Spleen (tissue), 11 donors: Measurements from ENCODE around the gene SSTR5. TPM values are rescaled to one million over a fixed set of nuclear protein-coding genes. Genes with fewer than 3 reads are reported as not detected.

ENCODE experiments used
- DNase-seq: peaks from one replicate; pipeline ENCODE4 v3.0.0-alpha.2; 2020
- H3K27ac ChIP-seq, 8 donors: fragments of 200-600 bp; sonication (generic) in 7 of 8; 1 replicate in 4 of 8; 2 replicates in 4 of 8; pipeline versions ENCODE4 v1.5.0 to v1.8.0; 2016 to 2021; ENCODE audit warnings: inconsistent platforms in 4 of 8, mild to moderate bottlenecking in 4 of 8, moderate library complexity in 1 of 8
- H3K27me3 ChIP-seq, 7 donors: fragments of 200-600 bp; sonication (generic) in 6 of 7; replicated peaks in 1 of 7; 1 replicate in 4 of 7; 2 replicates in 3 of 7; pipeline versions ENCODE4 v1.5.0 to v1.8.0; 2016 to 2021; ENCODE audit warnings: inconsistent platforms in 3 of 7, mild to moderate bottlenecking in 1 of 7
- H3K36me3 ChIP-seq, 6 donors: fragments of 200-600 bp; sonication (generic) in 5 of 6; 1 replicate in 4 of 6; 2 replicates in 2 of 6; pipeline versions ENCODE4 v1.5.0 to v1.8.0; 2016 to 2021; ENCODE audit warnings: inconsistent platforms in 2 of 6
- H3K4me1 ChIP-seq, 6 donors: fragments of 200-600 bp; sonication (generic) in 5 of 6; 1 replicate in 3 of 6; 2 replicates in 3 of 6; pipeline versions ENCODE4 v1.5.0 to v1.8.0; 2016 to 2021; ENCODE audit warnings: inconsistent platforms in 3 of 6
- H3K4me3 ChIP-seq, 8 donors: fragments of 200-600 bp; sonication (generic) in 7 of 8; 1 replicate in 4 of 8; 2 replicates in 4 of 8; pipeline versions ENCODE4 v1.5.0 to v1.8.0; 2016 to 2021; ENCODE audit warnings: inconsistent platforms in 4 of 8, mild to moderate bottlenecking in 4 of 8, moderate library complexity in 2 of 8
- H3K9me3 ChIP-seq, 8 donors: fragments of 200-600 bp; sonication (generic) in 7 of 8; 1 replicate in 4 of 8; 2 replicates in 4 of 8; pipeline versions ENCODE4 v1.5.0 to v1.8.0; 2016 to 2021; ENCODE audit warnings: inconsistent platforms in 4 of 8
- CTCF ChIP-seq, 11 experiments: fragments of 200-600 bp in 7 of 11; fragments of 450-650 bp in 4 of 11; sonication (generic) in 4 of 11; IDR thresholded peaks in 8 of 11; conservative IDR thresholded peaks in 3 of 11; 1 replicate in 7 of 11; 2 replicates in 4 of 11; pipeline versions ENCODE4 v1.4.0 to v1.8.0; 2016 to 2021; ENCODE audit warnings: antibody characterized with exemption in 11 of 11, inconsistent platforms in 4 of 11, mild to moderate bottlenecking in 1 of 11
- POLR2A ChIP-seq, 3 donors: fragments of 450-650 bp; IDR thresholded peaks; one replicate each; pipeline ENCODE4 v1.5.1; 2017; ENCODE audit warnings: antibody characterized with exemption in 3 of 3, mild to moderate bottlenecking in 1 of 3
- POLR2AphosphoS5 ChIP-seq, 3 donors: sonication (generic); formaldehyde crosslinking; IDR thresholded peaks; one replicate each; pipeline ENCODE4 v1.5.1; 2017; ENCODE audit warnings: antibody characterized with exemption in 3 of 3
- WGBS, 5 donors: extraction: QIAGEN DNeasy Blood & Tissue Kit in 3 of 5; methylation state at CpG; one replicate each; pipeline versions ENCODE4 v1.1.5 to v1.1.7; 2013 to 2018; 5-methylcytosine and 5-hydroxymethylcytosine counted together
- intact Hi-C: fragments of 100-400 bp; cut with DNase I; formaldehyde crosslinking; loops from one replicate; pipeline ENCODE4 v1.15.0; 2023; ENCODE audit warnings: low total_unique reads
- polyA plus RNA-seq, 3 donors: library from polyadenylated mRNA; stranded (reverse); fragments of 200-250 nt; gene quantifications; one replicate each; pipeline ENCODE4 v1.2.1, GENCODE V29; 2013
- total RNA-seq, 7 donors: library from RNA; depleted of rRNA in 3 of 7; stranded (reverse); fragments of >200 nt in 3 of 7; fragmentation: NEBNext Ultra II Directional in 4 of 7; extraction: Animal tissue kit (Norgen Biotek cat#: 25700) in 4 of 7; gene quantifications; one replicate each; pipeline versions ENCODE4 v1.1.0 to v1.2.1, GENCODE V29; 2016 to 2021
- donor health status: healthy with polysubstance abuse.
- donor health status: DM: no; HTN: no; CAD: no; lungs with moderate emphysema.
- donor health status: DM: no; HTN: no; CAD: no.
- donor health status: Bipolar disorder and iron deficiency.
- donor health status: healthy.
- donor health status: DM: no; HTN: no; CAD: no.
- donor health status: DM: yes; HTN: yes; CAD: no.

SSTR5 gene
- total and polyA plus RNA-seq, 10 donors: not detected

- H3K27ac ChIP-seq: no peak overlapping the region
- TF ChIP-seq POLR2A (IDR thresholded peaks at IDR 0.05) (no peak), CTCF (IDR thresholded peaks at IDR 0.05 in 8 of 11, conservative IDR thresholded peaks at IDR 0.05 in 3 of 11) (no peak), POLR2AphosphoS5 (IDR thresholded peaks at IDR 0.05) (no peak)
- H3K4me1 ChIP-seq: peaks cover 0 to 22% (median 10%) of the 10 kb centered on the region in 6 donors
- WGBS, 5 donors: 51 to 74% (median 61%) methylated on average over 11 to 14 of the region's 14 CpGs
- DNase-seq: no peak
- no peak overlapping the region for H3K4me3 ChIP-seq
- H3K9me3 ChIP-seq: no peaks in the 10 kb centered on the region
- H3K27me3 ChIP-seq: peaks cover 0 to 60% (median 8%) of the 10 kb centered on the region in 7 donors
- intact Hi-C loops: no loop called here
- H3K36me3 ChIP-seq: no peaks in the 10 kb centered on the region
These were observed 43.3 kb upstream of the SSTR5 start for GRCh38 chr16:1029259-1029545.

GRCh38 chr16:1030473-1030901 lies 42.1 kb upstream of the SSTR5 start:
- intact Hi-C loops: no loop called here
- Histone ChIP-seq H3K9me3 (no peaks in the 10 kb centered on the region), H3K4me1 (peaks cover 0 to 22% (median 10%) of the 10 kb centered on the region in 6 donors), H3K27me3 (peaks cover 0 to 56% (median 8%) of the 10 kb centered on the region in 7 donors), H3K27ac (no peak overlapping the region), H3K4me3 (no peak overlapping the region), H3K36me3 (no peaks in the 10 kb centered on the region)
- DNase-seq: no peak
- 47 to 69% (median 52%) methylated on average over 13 to 26 of the region's 26 CpGs for WGBS, 5 donors
- TF ChIP-seq POLR2A (IDR thresholded peaks at IDR 0.05) (no peak), POLR2AphosphoS5 (IDR thresholded peaks at IDR 0.05) (no peak), CTCF (IDR thresholded peaks at IDR 0.05 in 8 of 11, conservative IDR thresholded peaks at IDR 0.05 in 3 of 11) (no peak)

- H3K9me3 ChIP-seq: no peaks in the 10 kb centered on the region
- DNase-seq: no peak
- no peak overlapping the region for H3K27ac ChIP-seq
- intact Hi-C loops: no loop called here
- no peaks in the 10 kb centered on the region for H3K36me3 ChIP-seq
- peaks cover 0 to 22% (median 10%) of the 10 kb centered on the region in 6 donors for H3K4me1 ChIP-seq
- H3K4me3 ChIP-seq: no peak overlapping the region
- no peak for TF ChIP-seq CTCF (IDR thresholded peaks at IDR 0.05 in 8 of 11, conservative IDR thresholded peaks at IDR 0.05 in 3 of 11)
- H3K27me3 ChIP-seq: peaks cover 0 to 63% (median 13%) of the 10 kb centered on the region in 7 donors
- WGBS, 5 donors: 87 to 94% (median 91%) methylated on average over 10 to 17 of the region's 17 CpGs
These were observed 40.9 kb upstream of the SSTR5 start for GRCh38 chr16:1031666-1032065.

GRCh38 chr16:1032607-1033006 lies 39.9 kb upstream of the SSTR5 start:
- Histone ChIP-seq H3K36me3 (no peaks in the 10 kb centered on the region), H3K4me1 (peaks cover 0 to 22% (median 10%) of the 10 kb centered on the region in 6 donors), H3K4me3 (no peak overlapping the region), H3K27ac (no peak overlapping the region), H3K27me3 (peaks cover 0 to 71% (median 17%) of the 10 kb centered on the region in 7 donors), H3K9me3 (no peaks in the 10 kb centered on the region)
- intact Hi-C loops: no loop called here
- no peak for DNase-seq
- no peak for TF ChIP-seq CTCF (IDR thresholded peaks at IDR 0.05 in 8 of 11, conservative IDR thresholded peaks at IDR 0.05 in 3 of 11)
- TF ChIP-seq POLR2A (IDR thresholded peaks at IDR 0.05): no peak
- TF ChIP-seq POLR2AphosphoS5 (IDR thresholded peaks at IDR 0.05): no peak
- 86 to 94% (median 92%) methylated on average over 2 of the region's 2 CpGs for WGBS, 5 donors
